ENCODE measurements around the gene CBLB. TPM values are rescaled to one million over a fixed set of nuclear protein-coding genes. Genes with fewer than 3 reads are reported as not detected.

Gene CBLB
- total RNA-seq, 4 donors from 2014 or later = 91.2 to 173 (median 158) TPM

DNA sequence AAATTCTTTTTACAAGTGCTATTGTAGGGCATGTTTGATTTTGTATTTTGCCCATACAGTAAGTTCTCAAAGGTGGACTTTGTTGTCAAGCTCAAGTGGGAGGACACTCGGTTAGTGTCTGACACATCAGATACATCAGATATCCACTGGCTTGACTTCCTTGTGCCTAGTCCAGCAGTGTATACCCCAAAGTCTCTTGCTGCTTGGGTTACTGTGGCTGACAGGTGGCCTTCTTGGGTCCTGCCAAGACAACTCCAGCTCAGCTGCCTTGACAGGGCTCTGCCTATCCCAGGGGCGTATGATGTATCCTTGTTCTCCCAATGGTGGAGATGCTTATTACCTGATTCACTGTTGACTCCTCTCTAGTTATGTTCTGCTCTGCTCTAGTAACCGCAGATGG is 214.9 kb downstream of the CBLB start:
- TF ChIP-seq CTCF (IDR thresholded peaks at IDR 0.05; ENCODE audit: low read depth) = no peak

GRCh38 chr3:105653166-105653565 is 215.6 kb downstream of the CBLB start:
- TF ChIP-seq CTCF (IDR thresholded peaks at IDR 0.05; ENCODE audit: low read depth) = no peak

GRCh38 chr3:105649480-105649879 is 219.3 kb downstream of the CBLB start:
- TF ChIP-seq CTCF (IDR thresholded peaks at IDR 0.05; ENCODE audit: low read depth) = no peak

- no peak for TF ChIP-seq CTCF (IDR thresholded peaks at IDR 0.05; ENCODE audit: low read depth)
Measured at GRCh38 chr3:105647047-105647446, 221.8 kb downstream of the CBLB start.

- no peak for TF ChIP-seq CTCF (IDR thresholded peaks at IDR 0.05; ENCODE audit: low read depth)
Measured at GRCh38 chr3:105639131-105639530, 229.7 kb downstream of the CBLB start.

DNA sequence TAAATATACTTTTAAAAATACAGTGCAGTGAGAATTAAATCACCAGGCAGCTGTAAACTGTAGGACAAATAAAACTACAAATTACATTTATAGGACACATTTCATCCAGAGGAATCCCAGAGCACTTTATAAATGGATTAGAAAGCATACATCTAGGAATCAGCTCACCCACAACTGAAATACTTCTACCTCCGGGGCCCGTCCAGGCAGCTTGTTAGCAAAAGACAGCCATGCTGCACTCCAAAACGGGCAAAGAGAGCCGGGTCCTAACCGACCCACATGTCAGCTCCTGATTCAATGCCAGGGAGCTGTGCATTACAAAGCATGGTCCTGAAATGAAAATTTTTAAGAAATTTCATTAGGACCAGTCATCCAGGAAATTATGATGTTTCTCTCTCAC is 234.1 kb downstream of the CBLB start:
- no peak for TF ChIP-seq CTCF (IDR thresholded peaks at IDR 0.05; ENCODE audit: low read depth)

DNA sequence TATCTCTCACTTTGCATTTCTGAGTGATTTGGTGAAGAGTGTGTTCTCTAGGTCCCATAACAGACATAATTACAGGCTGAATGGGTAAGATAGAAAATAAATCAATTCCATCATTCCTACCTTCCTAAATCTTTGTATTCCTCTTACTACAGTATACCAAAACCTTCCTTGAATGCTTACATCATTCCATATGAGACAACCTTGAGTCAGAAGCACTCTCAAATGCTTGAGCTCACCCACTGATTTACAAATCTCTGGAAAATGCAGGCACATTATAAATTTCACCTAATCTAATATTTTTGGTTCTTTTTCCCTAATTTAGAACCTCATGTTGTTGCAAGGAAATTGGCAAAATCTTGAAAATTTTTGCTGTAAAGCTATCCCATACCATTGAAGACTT is 239.1 kb downstream of the CBLB start:
- TF ChIP-seq CTCF (IDR thresholded peaks at IDR 0.05; ENCODE audit: low read depth) = no peak
